ENCODE measurements around the gene LGI2. TPM values are rescaled to one million over a fixed set of nuclear protein-coding genes. Genes with fewer than 3 reads are reported as not detected.
A peak's percentile ranks its signal among the peaks of the same experiment; 100 is the strongest.

LGI2 gene
- total RNA-seq, 2 donors from 2014 or later, result 3.7 to 4.0 TPM

- DNase-seq (ENCODE audit: low spot score) (no peak), ATAC-seq (ENCODE audit: insufficient number of reproducible peaks, low FRiP score, low read depth) (peak; percentile 46)
- TF ChIP-seq CTCF (IDR thresholded peaks at IDR 0.05), result no peak
- peaks cover 0 to 4% of the 10 kb centered on the region in 2 donors for H3K4me1 ChIP-seq (ENCODE audit: control insufficient read depth in 1 of 2, low read depth in 2 of 2)
- no peaks in the 10 kb centered on the region for H3K36me3 ChIP-seq
- H3K4me3 ChIP-seq, result peak overlapping the region; percentile 60
- H3K9me3 ChIP-seq, result no peaks in the 10 kb centered on the region
- H3K27ac ChIP-seq, result no peak overlapping the region
- no peaks in the 10 kb centered on the region for H3K27me3 ChIP-seq (replicated peaks; ENCODE audit: insufficient read depth)
These were observed 51.2 kb downstream of the LGI2 start for GRCh38 chr4:24979554-24979953.

DNA sequence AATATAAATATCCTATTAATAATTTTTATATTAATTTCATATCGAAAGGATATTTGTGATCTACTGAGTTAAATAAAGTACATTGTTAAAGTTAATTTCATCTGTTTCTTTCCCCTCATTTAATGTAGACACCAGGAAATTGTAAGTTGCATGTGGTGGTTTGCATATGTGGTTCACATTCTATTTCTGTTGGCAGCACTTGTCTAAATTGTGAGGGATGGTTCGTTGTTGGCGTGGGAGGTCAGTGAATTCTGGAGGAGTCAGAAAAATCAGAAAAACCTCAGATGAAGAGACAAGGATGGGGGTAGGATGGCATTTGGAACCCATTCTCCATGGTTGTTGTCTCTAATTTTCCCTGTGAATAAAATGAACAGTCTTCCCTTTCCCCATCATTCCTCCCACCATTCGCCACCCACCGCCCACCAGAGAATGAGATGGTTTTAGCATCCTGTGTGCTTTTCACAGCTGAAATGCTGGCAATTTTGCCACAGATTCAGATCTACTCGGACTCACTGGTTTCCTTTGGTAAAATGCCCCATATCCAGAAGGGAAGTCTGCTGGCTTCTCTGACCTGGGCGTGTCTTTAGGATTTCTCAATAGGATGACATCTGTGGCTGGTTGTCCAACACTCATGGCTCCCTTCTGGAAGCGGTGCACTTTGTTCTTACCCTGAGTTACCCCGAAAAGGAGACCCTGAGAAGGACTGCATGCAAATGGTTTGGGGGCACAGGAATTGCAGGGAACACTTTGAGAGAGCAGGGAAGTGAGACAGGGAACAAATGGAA is 52.3 kb downstream of the LGI2 start:
- Histone ChIP-seq H3K9me3 (no peaks in the 10 kb centered on the region), H3K27ac (peak overlapping the region in 1 of 2 donors; percentile 29), H3K4me1 (ENCODE audit: control insufficient read depth in 1 of 2, low read depth in 2 of 2) (peaks cover 0 to 4% of the 10 kb centered on the region in 2 donors), H3K27me3 (replicated peaks; ENCODE audit: insufficient read depth) (no peaks in the 10 kb centered on the region), H3K36me3 (no peaks in the 10 kb centered on the region), H3K4me3 (no peak overlapping the region)
- TF ChIP-seq CTCF (IDR thresholded peaks at IDR 0.05), result no peak
- no peak for DNase-seq (ENCODE audit: low spot score)
- ATAC-seq (ENCODE audit: insufficient number of reproducible peaks, low FRiP score, low read depth), result no peak

- no peaks in the 10 kb centered on the region for H3K9me3 ChIP-seq
These were observed 55.2 kb downstream of the LGI2 start for GRCh38 chr4:24975510-24975909.

DNA sequence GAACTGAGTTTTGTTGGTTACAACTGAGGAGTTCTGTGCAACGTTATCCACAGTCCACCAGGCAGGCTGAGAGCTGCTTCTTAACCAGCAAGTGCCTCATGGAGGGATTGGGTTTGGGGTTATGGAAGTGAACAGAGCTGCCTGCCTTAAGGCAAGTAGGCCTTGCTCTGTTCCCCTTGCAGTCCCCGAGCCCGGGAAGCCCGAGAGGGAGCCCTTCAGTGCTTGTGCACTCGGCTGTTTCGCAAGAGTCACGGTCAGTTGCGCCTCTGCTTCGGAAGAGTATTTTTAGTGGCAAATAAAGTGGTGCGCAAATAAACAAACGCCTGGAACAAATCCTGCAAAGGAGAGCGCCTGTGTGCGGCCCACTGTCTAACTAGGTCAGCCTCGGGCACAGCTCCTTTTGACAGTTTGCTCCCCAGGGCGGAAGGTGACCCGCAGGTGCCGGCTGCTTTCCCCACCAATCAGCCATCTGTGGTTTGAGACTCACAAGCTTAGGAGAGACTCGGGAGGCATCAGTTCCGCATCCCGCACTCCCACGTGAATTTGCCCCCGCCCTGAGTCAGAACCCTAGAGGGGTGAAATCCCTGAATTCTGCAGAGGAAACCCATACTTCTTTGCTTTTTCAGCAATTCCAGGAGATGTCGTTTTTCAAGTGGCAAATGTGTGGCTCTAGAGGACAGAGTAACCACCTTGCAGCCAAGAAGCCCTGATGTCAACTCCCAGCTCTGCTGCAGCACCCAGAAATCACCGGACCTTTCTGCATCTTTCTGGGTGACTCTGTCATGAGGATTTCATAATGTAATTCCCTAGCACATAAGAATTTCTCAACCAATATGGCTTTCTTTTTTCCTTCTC is 56.8 kb downstream of the LGI2 start:
- Histone ChIP-seq H3K27me3 (replicated peaks; ENCODE audit: insufficient read depth) (no peaks in the 10 kb centered on the region), H3K36me3 (no peaks in the 10 kb centered on the region), H3K9me3 (no peaks in the 10 kb centered on the region), H3K4me3 (peak overlapping the region; percentile 1), H3K27ac (peak overlapping the region in 1 of 2 donors; percentile 35), H3K4me1 (ENCODE audit: control insufficient read depth in 1 of 2, low read depth in 2 of 2) (no peaks in the 10 kb centered on the region)
- DNase-seq (ENCODE audit: low spot score) (no peak), ATAC-seq (ENCODE audit: insufficient number of reproducible peaks, low FRiP score, low read depth) (no peak)
- TF ChIP-seq CTCF (IDR thresholded peaks at IDR 0.05), result no peak

More at GRCh38 chr4:24975510-24975909, 55.2 kb downstream of the LGI2 start:
- no peak overlapping the region for H3K4me3 ChIP-seq
- ATAC-seq (ENCODE audit: insufficient number of reproducible peaks, low FRiP score, low read depth), result no peak
- H3K4me1 ChIP-seq (ENCODE audit: control insufficient read depth in 1 of 2, low read depth in 2 of 2), result peaks cover 0 to 4% of the 10 kb centered on the region in 2 donors
- H3K36me3 ChIP-seq, result no peaks in the 10 kb centered on the region
- no peaks in the 10 kb centered on the region for H3K27me3 ChIP-seq (replicated peaks; ENCODE audit: insufficient read depth)
- TF ChIP-seq CTCF (IDR thresholded peaks at IDR 0.05), result no peak
- DNase-seq (ENCODE audit: low spot score), result no peak
- H3K27ac ChIP-seq, result no peak overlapping the region

DNA sequence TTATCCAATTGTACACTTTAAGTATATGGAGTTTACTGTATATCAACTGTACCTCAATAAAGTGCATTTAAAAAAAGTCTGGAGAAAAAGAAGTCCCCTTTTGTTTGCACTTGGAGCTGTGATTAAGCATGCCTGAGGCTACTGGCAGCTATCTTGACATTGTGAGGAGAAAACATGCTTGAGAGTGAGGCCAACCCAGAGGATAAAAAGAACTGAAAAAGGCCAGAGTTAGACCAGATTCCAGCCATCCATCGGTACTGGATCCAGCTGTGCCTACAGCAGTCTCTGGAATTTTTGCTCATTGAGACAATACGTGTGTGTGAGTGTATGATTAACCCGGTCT is 57.4 kb downstream of the LGI2 start:
- Histone ChIP-seq H3K27ac (peak overlapping the region in 1 of 2 donors; percentile 35), H3K36me3 (no peaks in the 10 kb centered on the region), H3K4me3 (no peak overlapping the region), H3K27me3 (replicated peaks; ENCODE audit: insufficient read depth) (no peaks in the 10 kb centered on the region), H3K4me1 (ENCODE audit: control insufficient read depth in 1 of 2, low read depth in 2 of 2) (no peaks in the 10 kb centered on the region), H3K9me3 (no peaks in the 10 kb centered on the region)
- TF ChIP-seq CTCF (IDR thresholded peaks at IDR 0.05), result no peak
- no peak for ATAC-seq (ENCODE audit: insufficient number of reproducible peaks, low FRiP score, low read depth)
- no peak for DNase-seq (ENCODE audit: low spot score)
